GM12865 (cell line): ENCODE data around the gene TRIM8.

Source experiments
- DNase-seq: peaks from one replicate; pipeline ENCODE4 v3.0.0; 2010; ENCODE audit warnings: low read depth
- H3K4me3 ChIP-seq: 2 replicates; pipeline ENCODE4 v1.5.1; 2011; ENCODE audit warnings: mild to moderate bottlenecking, low read depth, low read length, control low read depth
- CTCF ChIP-seq: IDR thresholded peaks from 2 replicates; pipeline ENCODE4 v1.5.1; 2011; ENCODE audit warnings: low read length, control low read depth, low read depth, inconsistent platforms; ENCODE audit not compliant: insufficient read depth; ENCODE audit errors: missing control alignments

The TRIM8 gene

GRCh38 chr10:102641880-102642735 lies 2.2 kb upstream of the TRIM8 start:
- DNase-seq: peak; percentile 98
- no peak for TF ChIP-seq CTCF
- H3K4me3 ChIP-seq: peak overlapping the region; percentile 78

GRCh38 chr10:102642736-102643335 lies 1.4 kb upstream of the TRIM8 start:
- H3K4me3 ChIP-seq: peak overlapping the region; percentile 78

GRCh38 chr10:102643336-102644065 lies 778 bp upstream of the TRIM8 start:
- DNase-seq: peak; percentile 69
- no peak for TF ChIP-seq CTCF
- peak overlapping the region; percentile 90 for H3K4me3 ChIP-seq

More at GRCh38 chr10:102642736-102643335, 1.4 kb upstream of the TRIM8 start:
- DNase-seq: peak; percentile 52
- no peak for TF ChIP-seq CTCF

GRCh38 chr10:102644646-102645387 lies 538 bp downstream of the TRIM8 start:
- peak; percentile 91 for DNase-seq
- peak; percentile 69 for TF ChIP-seq CTCF

GRCh38 chr10:102645388-102645740 lies 1.1 kb downstream of the TRIM8 start:
- TF ChIP-seq CTCF: no peak
- DNase-seq: peak; percentile 76
- H3K4me3 ChIP-seq: peak overlapping the region; percentile 90

More at GRCh38 chr10:102644646-102645387, 538 bp downstream of the TRIM8 start:
- peak overlapping the region; percentile 90 for H3K4me3 ChIP-seq
